ENCODE measurements around the gene EPN2. TPM values are rescaled to one million over a fixed set of nuclear protein-coding genes. Genes with fewer than 3 reads are reported as not detected.

The EPN2 gene
- total and polyA plus RNA-seq, 12 donors: 12.0 to 53.8 (median 22.5) TPM

GRCh38 chr17:19281161-19281560, 44.0 kb downstream of the EPN2 start:
- DNase-seq: no peak
- intact Hi-C loops (cut with DNase I): no loop called here
- WGBS, 4 donors: 35 to 51% (median 44%) methylated on average over 3 of the region's 3 CpGs
- Histone ChIP-seq H3K9me3 (replicated peaks in 1 of 3) (no peaks in the 10 kb centered on the region), H3K36me3 (replicated peaks in 1 of 2) (peaks cover 0 to 6% of the 10 kb centered on the region in 2 donors), H3K4me1 (replicated peaks in 1 of 2) (peaks cover 7 to 47% of the 10 kb centered on the region in 2 donors), H3K27ac (peak overlapping the region in 2 of 5 donors; percentile 18), H3K4me3 (no peak overlapping the region), H3K27me3 (no peaks in the 10 kb centered on the region)
- TF ChIP-seq CTCF (IDR thresholded peaks at IDR 0.05) (no peak), POLR2A (IDR thresholded peaks at IDR 0.05) (no peak)

- Histone ChIP-seq H3K36me3 (replicated peaks in 1 of 2) (peaks cover 0 to 6% of the 10 kb centered on the region in 2 donors), H3K9me3 (replicated peaks in 1 of 3) (no peaks in the 10 kb centered on the region), H3K27me3 (no peaks in the 10 kb centered on the region), H3K27ac (peak overlapping the region in 1 of 5 donors; percentile 26), H3K4me3 (no peak overlapping the region), H3K4me1 (replicated peaks in 1 of 2) (peaks cover 3 to 60% of the 10 kb centered on the region in 2 donors)
- no peak for DNase-seq
- TF ChIP-seq CTCF (IDR thresholded peaks at IDR 0.05) (no peak), POLR2A (IDR thresholded peaks at IDR 0.05) (no peak)
- intact Hi-C loops (cut with DNase I): no loop called here
- WGBS, 4 donors: 50 to 59% (median 56%) methylated on average over 3 of the region's 3 CpGs
Measured at GRCh38 chr17:19284005-19284959, 47.1 kb downstream of the EPN2 start.

- TF ChIP-seq POLR2A (IDR thresholded peaks at IDR 0.05): no peak
- TF ChIP-seq CTCF (IDR thresholded peaks at IDR 0.05): no peak
- intact Hi-C loops (cut with DNase I): no loop called here
- Histone ChIP-seq H3K4me1 (replicated peaks in 1 of 2) (peaks cover 7 to 61% of the 10 kb centered on the region in 2 donors), H3K4me3 (no peak overlapping the region), H3K36me3 (replicated peaks in 1 of 2) (peaks cover 0 to 6% of the 10 kb centered on the region in 2 donors), H3K27ac (peak overlapping the region in 1 of 5 donors; percentile 9), H3K27me3 (no peaks in the 10 kb centered on the region), H3K9me3 (replicated peaks in 1 of 3) (no peaks in the 10 kb centered on the region)
- DNase-seq: no peak
- WGBS, 4 donors: 87 to 95% (median 90%) methylated on average over 4 to 21 of the region's 21 CpGs
Measured at GRCh38 chr17:19285213-19285900, 48.2 kb downstream of the EPN2 start.

- no peak for TF ChIP-seq POLR2A (IDR thresholded peaks at IDR 0.05)
- no peak for TF ChIP-seq CTCF (IDR thresholded peaks at IDR 0.05)
- WGBS, 4 donors: 38 to 62% (median 53%) methylated on average over 11 of the region's 11 CpGs
- Histone ChIP-seq H3K4me1 (replicated peaks in 1 of 2) (peaks cover 7 to 58% of the 10 kb centered on the region in 2 donors), H3K27ac (no peak overlapping the region), H3K27me3 (no peaks in the 10 kb centered on the region), H3K36me3 (replicated peaks in 1 of 2) (peaks cover 0 to 6% of the 10 kb centered on the region in 2 donors), H3K4me3 (no peak overlapping the region), H3K9me3 (replicated peaks in 1 of 3) (no peaks in the 10 kb centered on the region)
- no peak for DNase-seq
- intact Hi-C loops (cut with DNase I): no loop called here
Measured at GRCh38 chr17:19286751-19287341, 49.7 kb downstream of the EPN2 start.

Measured in adrenal gland (tissue), 12 donors.